GM12892 (cell line): Measurements from ENCODE around the gene ZNF674.

ENCODE experiments used
- POLR2A ChIP-seq: IDR thresholded peaks from 2 replicates; pipeline ENCODE4 v1.6.1; 2011; ENCODE audit warnings: low read depth, low read length, control low read depth
- POLR2AphosphoS5 ChIP-seq: IDR thresholded peaks from 2 replicates; pipeline ENCODE4 v1.6.1; 2011; ENCODE audit warnings: low read depth, low read length, control low read depth

DNA sequence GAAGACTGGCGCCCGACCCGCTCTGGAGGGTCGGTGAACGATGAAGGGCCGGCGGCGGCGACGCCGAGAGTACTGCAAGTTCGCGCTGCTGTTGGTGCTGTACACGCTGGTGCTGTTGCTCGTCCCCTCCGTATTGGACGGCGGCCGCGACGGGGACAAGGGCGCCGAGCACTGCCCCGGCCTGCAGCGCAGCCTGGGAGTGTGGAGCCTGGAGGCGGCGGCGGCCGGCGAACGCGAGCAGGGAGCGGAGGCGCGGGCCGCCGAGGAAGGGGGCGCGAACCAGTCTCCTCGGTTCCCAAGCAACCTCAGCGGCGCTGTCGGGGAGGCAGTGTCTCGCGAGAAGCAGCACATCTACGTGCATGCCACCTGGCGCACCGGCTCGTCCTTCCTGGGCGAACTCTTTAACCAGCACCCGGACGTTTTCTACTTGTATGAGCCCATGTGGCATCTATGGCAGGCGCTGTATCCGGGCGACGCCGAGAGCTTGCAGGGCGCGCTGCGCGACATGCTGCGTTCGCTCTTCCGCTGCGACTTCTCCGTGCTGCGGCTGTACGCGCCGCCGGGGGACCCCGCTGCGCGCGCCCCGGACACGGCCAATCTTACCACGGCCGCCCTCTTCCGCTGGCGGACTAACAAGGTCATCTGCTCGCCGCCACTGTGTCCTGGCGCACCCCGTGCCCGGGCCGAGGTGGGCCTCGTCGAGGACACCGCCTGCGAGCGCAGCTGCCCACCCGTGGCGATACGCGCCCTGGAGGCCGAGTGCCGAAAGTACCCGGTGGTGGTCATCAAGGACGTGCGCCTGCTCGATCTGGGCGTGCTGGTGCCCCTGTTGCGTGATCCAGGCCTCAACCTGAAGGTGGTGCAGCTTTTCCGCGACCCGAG, 28.9 kb upstream of the ZNF674 start:
- TF ChIP-seq POLR2A, result no peak
- TF ChIP-seq POLR2AphosphoS5, result no peak
